Fibroblast of mammary gland (primary cell): Measurements from ENCODE around the gene SEMA4G.

Experiments used
- DNase-seq: peaks from one replicate; pipeline ENCODE4 v3.0.0-alpha.2; 2010; ENCODE audit warnings: low read depth
- H3K4me3 ChIP-seq: 2 replicates; pipeline ENCODE4 v1.5.1; 2011; ENCODE audit warnings: low read depth, mild to moderate bottlenecking, low read length, moderate library complexity; ENCODE audit not compliant: control insufficient read depth
- TF ChIP-seq, protein P1 (sequence below): conservative IDR thresholded peaks from 2 replicates; pipeline ENCODE4 v1.5.1; 2011; ENCODE audit warnings: low read depth, low read length, inconsistent platforms; ENCODE audit not compliant: control insufficient read depth, insufficient read depth

The SEMA4G gene

DNA sequence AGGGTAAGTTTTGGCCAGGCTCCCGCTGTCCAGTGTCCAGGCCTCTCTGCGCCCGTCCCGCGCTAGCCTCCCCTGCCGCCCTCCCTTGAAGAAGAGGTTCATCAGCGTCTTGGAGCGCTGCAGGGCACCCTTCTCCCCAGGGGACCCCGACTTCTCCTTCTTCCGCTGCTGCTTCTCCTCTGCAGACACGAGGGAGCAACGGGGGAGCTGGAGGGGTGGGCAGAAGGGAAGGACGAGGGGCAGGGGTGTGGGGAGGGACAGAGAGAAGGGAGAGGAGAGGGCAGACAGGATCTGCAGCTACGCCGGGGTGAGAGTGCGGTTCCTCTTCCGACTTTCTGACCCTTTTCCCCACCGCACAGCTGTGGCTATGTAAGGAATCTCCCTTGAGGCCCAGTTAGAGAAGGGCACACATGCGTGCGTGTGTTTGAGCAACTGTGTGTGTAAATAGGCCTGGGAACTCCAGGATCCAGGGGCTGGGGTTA lies 48.9 kb downstream of the SEMA4G start:
- no peak for DNase-seq
- TF ChIP-seq, protein P1, sequence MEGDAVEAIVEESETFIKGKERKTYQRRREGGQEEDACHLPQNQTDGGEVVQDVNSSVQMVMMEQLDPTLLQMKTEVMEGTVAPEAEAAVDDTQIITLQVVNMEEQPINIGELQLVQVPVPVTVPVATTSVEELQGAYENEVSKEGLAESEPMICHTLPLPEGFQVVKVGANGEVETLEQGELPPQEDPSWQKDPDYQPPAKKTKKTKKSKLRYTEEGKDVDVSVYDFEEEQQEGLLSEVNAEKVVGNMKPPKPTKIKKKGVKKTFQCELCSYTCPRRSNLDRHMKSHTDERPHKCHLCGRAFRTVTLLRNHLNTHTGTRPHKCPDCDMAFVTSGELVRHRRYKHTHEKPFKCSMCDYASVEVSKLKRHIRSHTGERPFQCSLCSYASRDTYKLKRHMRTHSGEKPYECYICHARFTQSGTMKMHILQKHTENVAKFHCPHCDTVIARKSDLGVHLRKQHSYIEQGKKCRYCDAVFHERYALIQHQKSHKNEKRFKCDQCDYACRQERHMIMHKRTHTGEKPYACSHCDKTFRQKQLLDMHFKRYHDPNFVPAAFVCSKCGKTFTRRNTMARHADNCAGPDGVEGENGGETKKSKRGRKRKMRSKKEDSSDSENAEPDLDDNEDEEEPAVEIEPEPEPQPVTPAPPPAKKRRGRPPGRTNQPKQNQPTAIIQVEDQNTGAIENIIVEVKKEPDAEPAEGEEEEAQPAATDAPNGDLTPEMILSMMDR = no peak
- H3K4me3 ChIP-seq = no peak overlapping the region

DNA sequence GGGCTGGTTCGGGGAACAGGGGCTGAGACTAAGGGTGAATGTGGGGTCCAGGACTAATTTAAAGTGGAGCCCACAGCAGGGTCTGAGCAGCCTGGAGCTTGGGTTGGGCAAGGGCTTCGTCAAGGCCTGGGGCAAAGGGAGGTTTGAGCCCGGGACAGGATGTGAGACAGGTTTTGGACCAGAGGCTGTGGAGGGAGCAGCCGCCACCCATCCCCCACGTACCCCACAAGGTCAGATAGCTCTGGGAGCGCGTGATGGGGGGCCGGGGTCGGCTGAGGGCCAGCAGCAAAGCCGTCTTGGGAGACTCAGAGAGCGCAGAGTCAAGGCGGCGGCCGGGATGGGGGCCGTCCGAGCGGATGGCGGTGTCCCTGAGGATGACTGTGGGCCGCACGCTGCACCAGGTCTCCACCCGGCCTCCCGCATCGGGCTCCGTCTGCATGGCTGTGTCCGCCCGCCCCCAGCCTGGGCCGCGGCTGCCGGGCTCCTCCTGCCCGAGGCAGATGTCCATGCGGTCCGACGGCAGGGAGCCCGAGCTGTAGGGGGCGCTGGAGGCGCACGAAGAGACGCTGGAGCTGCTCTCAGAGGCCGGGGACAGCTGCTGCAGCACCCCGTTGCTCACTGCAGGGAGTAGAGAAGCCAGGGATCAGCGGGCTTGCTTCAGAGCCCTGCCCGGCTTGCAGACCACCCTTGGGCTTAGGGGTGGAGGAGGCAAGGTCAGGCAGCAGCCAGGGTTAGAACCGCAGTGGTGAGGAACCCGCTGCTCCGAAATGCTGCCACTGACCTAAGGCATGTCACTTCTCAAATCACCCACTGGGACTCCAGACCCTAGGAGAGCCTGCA lies 49.5 kb downstream of the SEMA4G start:
- DNase-seq = peak; percentile 76
- no peak overlapping the region for H3K4me3 ChIP-seq
- TF ChIP-seq, protein P1 = peak; percentile 69
